Measurements from ENCODE around the gene MEGF10. TPM values are rescaled to one million over a fixed set of nuclear protein-coding genes. Genes with fewer than 3 reads are reported as not detected.

MEGF10 gene
- polyA plus RNA-seq, 1 experiment, result not detected

DNA sequence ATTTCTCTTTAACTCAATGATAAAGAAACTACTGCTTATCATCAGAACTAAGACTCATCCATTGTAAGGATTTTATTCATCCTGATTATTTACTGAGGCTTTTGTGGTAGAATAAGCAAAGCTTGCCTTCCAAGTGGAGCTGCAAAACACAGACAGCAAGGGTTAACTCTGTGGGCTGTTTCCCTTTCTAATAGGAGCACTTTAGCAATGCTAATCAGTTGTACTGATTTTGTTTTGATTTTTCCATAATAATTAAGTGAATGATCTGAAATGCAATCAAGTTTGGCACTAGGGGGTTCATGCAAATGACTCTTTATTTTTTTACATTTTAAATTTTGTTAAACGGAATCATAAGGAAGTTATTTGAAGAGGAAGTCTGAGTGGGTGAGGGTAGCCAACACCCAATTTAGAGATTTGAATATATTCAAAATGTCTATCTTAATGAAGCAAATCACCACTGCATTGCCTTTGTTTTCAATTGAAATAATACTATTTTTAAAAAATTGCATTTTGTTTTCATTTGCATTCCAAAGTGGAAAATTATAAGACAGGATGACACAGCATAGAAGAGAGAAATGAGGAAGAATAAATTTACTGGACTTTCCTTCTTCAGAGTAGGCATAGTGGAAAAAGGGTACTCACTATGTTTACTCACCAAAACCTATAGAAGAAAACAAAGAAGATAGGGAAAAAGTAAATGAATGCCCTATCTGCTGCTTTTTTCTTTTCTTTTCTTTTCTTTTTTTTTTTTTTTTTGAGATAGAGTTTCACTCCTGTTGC lies 36.6 kb downstream of the MEGF10 start:
- TF ChIP-seq, protein P1, sequence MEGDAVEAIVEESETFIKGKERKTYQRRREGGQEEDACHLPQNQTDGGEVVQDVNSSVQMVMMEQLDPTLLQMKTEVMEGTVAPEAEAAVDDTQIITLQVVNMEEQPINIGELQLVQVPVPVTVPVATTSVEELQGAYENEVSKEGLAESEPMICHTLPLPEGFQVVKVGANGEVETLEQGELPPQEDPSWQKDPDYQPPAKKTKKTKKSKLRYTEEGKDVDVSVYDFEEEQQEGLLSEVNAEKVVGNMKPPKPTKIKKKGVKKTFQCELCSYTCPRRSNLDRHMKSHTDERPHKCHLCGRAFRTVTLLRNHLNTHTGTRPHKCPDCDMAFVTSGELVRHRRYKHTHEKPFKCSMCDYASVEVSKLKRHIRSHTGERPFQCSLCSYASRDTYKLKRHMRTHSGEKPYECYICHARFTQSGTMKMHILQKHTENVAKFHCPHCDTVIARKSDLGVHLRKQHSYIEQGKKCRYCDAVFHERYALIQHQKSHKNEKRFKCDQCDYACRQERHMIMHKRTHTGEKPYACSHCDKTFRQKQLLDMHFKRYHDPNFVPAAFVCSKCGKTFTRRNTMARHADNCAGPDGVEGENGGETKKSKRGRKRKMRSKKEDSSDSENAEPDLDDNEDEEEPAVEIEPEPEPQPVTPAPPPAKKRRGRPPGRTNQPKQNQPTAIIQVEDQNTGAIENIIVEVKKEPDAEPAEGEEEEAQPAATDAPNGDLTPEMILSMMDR (IDR thresholded peaks at IDR 0.05; ENCODE audit: insufficient read depth, low read depth, low read length), result no peak
- Histone ChIP-seq H3K36me3 (ENCODE audit: control insufficient read depth, insufficient read depth, low read length) (no peaks in the 10 kb centered on the region), H3K27me3 (ENCODE audit: control insufficient read depth, insufficient read depth, low read length) (no peaks in the 10 kb centered on the region; the same call in 1 of the 2 replicates), H3K4me3 (ENCODE audit: low read depth, low read length) (no peak overlapping the region)
- DNase-seq (ENCODE audit: low read depth), result no peak
- ChIA-PET POLR2A (no interaction called here), CTCF (interaction anchor here (1.2 kb wide), 1 partner anchor 12 kb away, joined by 4 read pairs; no protein-coding TSS in a partner anchor)

DNA sequence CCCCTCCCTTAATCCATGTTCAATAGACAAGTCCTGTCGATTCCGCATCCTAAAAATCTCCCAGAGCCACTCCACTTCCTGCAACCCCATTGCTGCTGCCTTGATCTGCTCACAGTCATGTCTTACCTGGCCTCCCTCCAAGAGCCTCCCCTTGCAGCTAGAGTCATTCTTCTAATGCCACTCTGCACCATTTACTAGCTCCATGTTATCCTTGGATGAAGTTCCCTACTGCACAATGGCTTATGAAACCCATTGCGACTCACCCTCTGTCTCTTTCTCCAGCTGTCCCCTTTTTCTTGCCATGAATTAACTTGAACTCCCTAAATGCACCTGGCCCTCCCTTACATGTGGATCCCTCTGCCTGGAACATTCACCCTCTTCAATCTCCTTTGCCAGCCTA lies 39.5 kb downstream of the MEGF10 start:
- Histone ChIP-seq H3K27me3 (ENCODE audit: control insufficient read depth, insufficient read depth, low read length) (no peaks in the 10 kb centered on the region; the same call in 1 of the 2 replicates), H3K36me3 (ENCODE audit: control insufficient read depth, insufficient read depth, low read length) (no peaks in the 10 kb centered on the region), H3K4me3 (ENCODE audit: low read depth, low read length) (no peak overlapping the region)
- DNase-seq (ENCODE audit: low read depth), result no peak
- TF ChIP-seq, protein P1 (IDR thresholded peaks at IDR 0.05; ENCODE audit: insufficient read depth, low read depth, low read length), result no peak
- POLR2A ChIA-PET, result no interaction called here
- CTCF ChIA-PET, result interaction anchor here (1.5 kb wide), 1 partner anchor 16 kb away, joined by 3 read pairs; no protein-coding TSS in a partner anchor

DNA sequence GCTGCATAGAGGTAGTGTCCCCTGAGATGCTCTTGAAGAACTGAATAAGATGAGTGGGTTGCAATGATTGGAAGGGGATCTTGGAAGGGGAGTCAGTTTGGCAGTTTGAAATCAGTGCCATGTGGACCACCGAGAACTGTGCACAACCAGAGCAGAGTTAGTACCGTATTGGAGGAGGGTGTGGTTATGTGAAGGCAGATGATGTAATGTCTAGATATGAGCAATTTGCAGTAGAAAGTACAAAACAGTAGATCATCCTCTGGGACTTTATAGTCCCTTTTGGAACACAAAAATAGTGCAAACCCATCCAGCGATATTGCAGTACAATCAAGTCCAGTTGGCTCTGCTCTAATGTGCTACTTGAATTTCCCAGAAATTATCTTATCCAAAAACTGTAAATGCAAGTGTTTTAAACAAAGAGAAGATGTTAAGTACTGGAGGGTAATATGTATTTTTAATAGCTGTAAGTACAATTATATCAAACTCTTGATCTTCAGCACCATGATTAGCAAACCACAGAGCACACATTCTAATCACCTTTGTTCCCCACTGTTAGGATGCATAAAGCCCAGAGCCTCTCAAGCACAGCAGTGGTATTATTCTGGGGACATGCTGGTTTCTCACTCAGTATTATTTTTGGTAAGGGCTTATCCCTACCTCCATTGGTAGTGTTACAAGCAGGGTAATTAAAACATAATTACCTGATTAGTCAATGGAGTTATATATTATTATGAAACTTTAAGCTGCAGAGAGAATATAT lies 41.5 kb downstream of the MEGF10 start:
- DNase-seq (ENCODE audit: low read depth), result no peak
- ChIA-PET CTCF (interaction anchor here (1.3 to 1.7 kb wide), 2 partner anchors 11 to 19 kb away, joined by 4 to 5 read pairs; no protein-coding TSS in a partner anchor), POLR2A (no interaction called here)
- TF ChIP-seq, protein P1 (IDR thresholded peaks at IDR 0.05; ENCODE audit: insufficient read depth, low read depth, low read length), result no peak
- Histone ChIP-seq H3K4me3 (ENCODE audit: low read depth, low read length) (no peak overlapping the region), H3K27me3 (ENCODE audit: control insufficient read depth, insufficient read depth, low read length) (no peaks in the 10 kb centered on the region; the same call in 1 of the 2 replicates), H3K36me3 (ENCODE audit: control insufficient read depth, insufficient read depth, low read length) (no peaks in the 10 kb centered on the region)

DNA sequence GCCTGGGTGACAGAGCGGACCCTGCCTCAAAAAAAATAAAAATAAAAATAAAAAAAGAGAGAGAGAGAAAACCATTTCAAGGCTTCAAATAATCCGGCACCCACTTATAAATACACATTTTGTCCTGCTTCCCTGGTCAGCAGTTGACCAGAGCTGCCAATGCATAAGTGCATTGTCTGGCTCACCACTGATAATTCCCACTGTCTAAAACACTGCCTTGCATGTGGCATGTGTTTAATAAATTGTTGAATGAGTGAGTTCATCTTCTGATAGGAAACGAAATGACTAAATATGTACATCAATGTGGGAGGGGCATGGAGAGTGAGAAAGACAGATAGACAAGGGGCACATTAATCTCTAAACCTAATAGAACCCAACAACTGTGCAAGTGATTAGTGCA lies 42.9 kb downstream of the MEGF10 start:
- ChIA-PET CTCF (no interaction called here), POLR2A (no interaction called here)
- TF ChIP-seq, protein P1 (IDR thresholded peaks at IDR 0.05; ENCODE audit: insufficient read depth, low read depth, low read length), result no peak
- no peak for DNase-seq (ENCODE audit: low read depth)
- no peaks in the 10 kb centered on the region for H3K36me3 ChIP-seq (ENCODE audit: control insufficient read depth, insufficient read depth, low read length)
- H3K27me3 ChIP-seq (ENCODE audit: control insufficient read depth, insufficient read depth, low read length), result no peaks in the 10 kb centered on the region; the same call in 1 of the 2 replicates
- no peak overlapping the region for H3K4me3 ChIP-seq (ENCODE audit: low read depth, low read length)

DNA sequence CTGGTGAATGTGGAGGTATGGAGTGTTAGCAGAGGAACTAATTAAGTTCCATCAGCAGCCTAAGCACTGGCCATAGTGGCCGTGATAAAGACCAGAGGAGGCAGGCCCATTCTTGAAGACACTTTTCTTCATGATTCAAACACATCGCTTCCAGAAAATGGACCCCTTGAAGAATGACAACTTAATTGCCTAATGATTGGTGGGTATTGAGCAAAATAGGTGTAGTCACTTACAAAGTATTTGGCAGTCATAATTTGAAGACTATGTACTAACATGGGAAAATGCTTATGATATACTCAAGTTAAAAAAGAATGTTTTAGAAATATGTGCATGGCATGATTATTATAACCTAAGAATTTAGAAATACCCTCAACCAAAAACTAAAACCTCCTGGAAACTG lies 44.8 kb downstream of the MEGF10 start:
- ChIA-PET CTCF (no interaction called here), POLR2A (no interaction called here)
- Histone ChIP-seq H3K4me3 (ENCODE audit: low read depth, low read length) (no peak overlapping the region), H3K36me3 (ENCODE audit: control insufficient read depth, insufficient read depth, low read length) (no peaks in the 10 kb centered on the region), H3K27me3 (ENCODE audit: control insufficient read depth, insufficient read depth, low read length) (no peaks in the 10 kb centered on the region; the same call in 1 of the 2 replicates)
- TF ChIP-seq, protein P1 (IDR thresholded peaks at IDR 0.05; ENCODE audit: insufficient read depth, low read depth, low read length), result no peak
- no peak for DNase-seq (ENCODE audit: low read depth)

Data from BJ (cell line).